ENCODE measurements around the gene PLEKHA1. TPM values are rescaled to one million over a fixed set of nuclear protein-coding genes. Genes with fewer than 3 reads are reported as not detected.
A peak's percentile ranks its signal among the peaks of the same experiment; 100 is the strongest.

Gene PLEKHA1
- total RNA-seq, 1 donor from 2014 or later, result 35.3 TPM

DNA sequence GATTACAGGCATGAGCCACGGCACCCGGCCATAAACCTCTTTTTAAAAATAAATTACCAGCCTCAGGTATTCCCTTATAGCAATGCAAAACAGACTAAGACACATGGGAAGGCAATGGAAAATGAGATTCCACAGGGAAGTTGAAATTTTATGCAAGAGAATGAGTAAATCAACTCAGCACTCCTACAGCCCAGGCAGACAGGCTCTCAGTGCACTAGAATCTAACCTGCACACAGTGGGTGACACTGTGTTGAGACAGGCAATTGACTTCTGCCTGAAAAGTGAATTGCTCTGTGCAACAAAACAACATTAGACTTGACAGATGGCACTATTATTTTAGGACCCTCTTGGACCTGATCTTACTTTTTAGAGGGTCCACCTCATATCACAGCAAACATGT, 20.1 kb upstream of the PLEKHA1 start:
- no peak for FAIRE-seq
- Histone ChIP-seq H3K27me3 (ENCODE audit: control insufficient read depth, insufficient read depth, low read length) (no peaks in the 10 kb centered on the region), H3K36me3 (ENCODE audit: control insufficient read depth, insufficient read depth, low read length) (no peaks in the 10 kb centered on the region), H3K4me3 (ENCODE audit: low read depth, low read length) (no peak overlapping the region)
- DNase-seq (ENCODE audit: low read depth), result no peak
- TF ChIP-seq, protein P1, sequence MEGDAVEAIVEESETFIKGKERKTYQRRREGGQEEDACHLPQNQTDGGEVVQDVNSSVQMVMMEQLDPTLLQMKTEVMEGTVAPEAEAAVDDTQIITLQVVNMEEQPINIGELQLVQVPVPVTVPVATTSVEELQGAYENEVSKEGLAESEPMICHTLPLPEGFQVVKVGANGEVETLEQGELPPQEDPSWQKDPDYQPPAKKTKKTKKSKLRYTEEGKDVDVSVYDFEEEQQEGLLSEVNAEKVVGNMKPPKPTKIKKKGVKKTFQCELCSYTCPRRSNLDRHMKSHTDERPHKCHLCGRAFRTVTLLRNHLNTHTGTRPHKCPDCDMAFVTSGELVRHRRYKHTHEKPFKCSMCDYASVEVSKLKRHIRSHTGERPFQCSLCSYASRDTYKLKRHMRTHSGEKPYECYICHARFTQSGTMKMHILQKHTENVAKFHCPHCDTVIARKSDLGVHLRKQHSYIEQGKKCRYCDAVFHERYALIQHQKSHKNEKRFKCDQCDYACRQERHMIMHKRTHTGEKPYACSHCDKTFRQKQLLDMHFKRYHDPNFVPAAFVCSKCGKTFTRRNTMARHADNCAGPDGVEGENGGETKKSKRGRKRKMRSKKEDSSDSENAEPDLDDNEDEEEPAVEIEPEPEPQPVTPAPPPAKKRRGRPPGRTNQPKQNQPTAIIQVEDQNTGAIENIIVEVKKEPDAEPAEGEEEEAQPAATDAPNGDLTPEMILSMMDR (IDR thresholded peaks at IDR 0.05; ENCODE audit: insufficient read depth, low read length, severe bottlenecking), result no peak

DNA sequence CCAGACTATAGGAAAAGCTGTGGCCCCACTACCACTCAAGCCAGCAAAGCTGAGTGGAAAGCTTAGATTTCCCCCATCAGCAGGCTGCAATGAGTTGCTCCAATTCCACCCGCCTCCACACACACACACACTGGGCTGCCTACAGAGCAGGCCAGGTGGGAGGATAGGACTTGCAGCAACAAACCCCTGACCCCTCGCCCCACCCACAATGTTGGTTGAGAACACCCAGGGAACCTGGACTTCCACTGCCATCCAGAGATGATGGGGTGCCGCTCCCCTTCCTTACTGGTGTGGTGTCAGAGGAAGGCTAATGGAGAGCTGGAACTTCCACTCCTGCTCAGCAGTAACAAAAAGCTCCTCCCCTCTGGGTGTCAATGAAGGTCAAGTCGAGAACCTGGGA, 16.8 kb upstream of the PLEKHA1 start:
- TF ChIP-seq, protein P1 (IDR thresholded peaks at IDR 0.05; ENCODE audit: insufficient read depth, low read length, severe bottlenecking), result no peak
- H3K36me3 ChIP-seq (ENCODE audit: control insufficient read depth, insufficient read depth, low read length), result no peaks in the 10 kb centered on the region
- no peak for FAIRE-seq
- DNase-seq (ENCODE audit: low read depth), result no peak
- no peaks in the 10 kb centered on the region for H3K27me3 ChIP-seq (ENCODE audit: control insufficient read depth, insufficient read depth, low read length)
- no peak overlapping the region for H3K4me3 ChIP-seq (ENCODE audit: low read depth, low read length)

DNA sequence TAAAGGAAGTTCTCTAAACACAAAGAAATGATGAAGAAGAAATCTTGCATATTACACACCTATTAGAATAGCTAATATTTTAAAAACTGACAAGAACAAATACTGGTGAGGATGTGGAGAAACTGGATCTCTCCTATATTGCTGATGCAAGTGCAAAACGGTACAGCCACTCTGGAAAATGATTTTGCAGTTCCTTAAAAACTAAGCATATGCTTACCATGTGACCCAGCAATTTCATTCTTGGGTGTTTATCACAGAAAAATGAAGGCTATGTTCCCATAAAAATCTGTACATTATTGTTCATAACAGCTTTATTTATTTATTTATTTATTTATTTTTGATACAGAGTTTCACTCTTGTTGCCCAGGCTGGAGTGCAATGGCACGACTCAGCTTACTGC, 14.9 kb upstream of the PLEKHA1 start:
- Histone ChIP-seq H3K36me3 (ENCODE audit: control insufficient read depth, insufficient read depth, low read length) (no peaks in the 10 kb centered on the region), H3K27me3 (ENCODE audit: control insufficient read depth, insufficient read depth, low read length) (no peaks in the 10 kb centered on the region), H3K4me3 (ENCODE audit: low read depth, low read length) (no peak overlapping the region)
- DNase-seq (ENCODE audit: low read depth) (no peak), FAIRE-seq (no peak)
- TF ChIP-seq, protein P1 (IDR thresholded peaks at IDR 0.05; ENCODE audit: insufficient read depth, low read length, severe bottlenecking), result no peak

DNA sequence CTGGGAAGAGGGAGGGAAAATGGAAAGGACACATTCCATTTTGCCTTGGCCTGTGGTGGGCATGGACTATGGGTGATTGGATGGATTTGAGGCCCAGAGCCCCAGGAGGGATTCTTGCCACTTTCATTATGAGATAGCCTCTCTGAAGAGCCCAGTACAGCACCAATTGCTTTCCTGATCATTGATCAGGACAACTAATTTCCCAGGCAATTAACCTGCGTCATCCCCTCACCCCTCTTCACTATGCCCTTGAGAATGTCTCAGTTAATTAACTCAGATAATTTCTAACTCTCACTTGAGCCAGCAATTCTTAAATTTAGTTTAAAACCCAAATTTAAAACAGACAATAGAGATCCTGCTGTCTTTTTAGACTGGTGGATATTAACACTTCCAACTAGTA, 13.5 kb upstream of the PLEKHA1 start:
- Histone ChIP-seq H3K27me3 (ENCODE audit: control insufficient read depth, insufficient read depth, low read length) (no peaks in the 10 kb centered on the region), H3K4me3 (ENCODE audit: low read depth, low read length) (no peak overlapping the region), H3K36me3 (ENCODE audit: control insufficient read depth, insufficient read depth, low read length) (no peaks in the 10 kb centered on the region)
- TF ChIP-seq, protein P1 (IDR thresholded peaks at IDR 0.05; ENCODE audit: insufficient read depth, low read length, severe bottlenecking), result no peak
- FAIRE-seq, result no peak
- no peak for DNase-seq (ENCODE audit: low read depth)

DNA sequence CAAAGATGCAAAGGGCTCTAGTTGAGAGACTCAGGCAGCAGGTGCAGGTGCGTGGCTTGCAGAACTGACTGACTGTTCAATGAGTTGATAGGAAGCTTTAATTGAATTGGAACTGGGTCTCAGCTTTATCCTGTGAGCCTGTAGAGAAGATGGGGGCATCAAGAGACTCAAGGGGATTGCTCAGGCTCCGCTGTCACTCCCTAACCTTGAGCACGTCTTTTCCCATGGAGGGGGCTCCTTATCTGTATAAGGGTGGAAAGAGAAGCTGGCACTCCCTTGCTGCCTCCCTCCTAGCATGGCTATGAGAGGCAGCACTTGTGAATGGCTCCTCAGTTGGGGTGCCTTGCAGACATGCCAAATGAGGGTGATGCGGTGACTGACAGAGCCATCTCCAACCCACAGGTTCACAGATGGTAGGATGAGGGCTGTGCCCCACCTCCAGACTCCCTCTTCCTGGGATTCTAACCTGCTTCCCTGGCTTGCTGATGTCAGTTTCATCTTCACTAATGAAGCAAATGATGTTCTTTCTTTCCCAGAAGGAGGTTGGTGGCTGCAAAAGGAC, 12.4 kb upstream of the PLEKHA1 start:
- TF ChIP-seq, protein P1 (IDR thresholded peaks at IDR 0.05; ENCODE audit: insufficient read depth, low read length, severe bottlenecking), result no peak
- DNase-seq (ENCODE audit: low read depth) (no peak), FAIRE-seq (no peak)
- Histone ChIP-seq H3K27me3 (ENCODE audit: control insufficient read depth, insufficient read depth, low read length) (no peaks in the 10 kb centered on the region), H3K4me3 (ENCODE audit: low read depth, low read length) (no peak overlapping the region), H3K36me3 (ENCODE audit: control insufficient read depth, insufficient read depth, low read length) (no peaks in the 10 kb centered on the region)

DNA sequence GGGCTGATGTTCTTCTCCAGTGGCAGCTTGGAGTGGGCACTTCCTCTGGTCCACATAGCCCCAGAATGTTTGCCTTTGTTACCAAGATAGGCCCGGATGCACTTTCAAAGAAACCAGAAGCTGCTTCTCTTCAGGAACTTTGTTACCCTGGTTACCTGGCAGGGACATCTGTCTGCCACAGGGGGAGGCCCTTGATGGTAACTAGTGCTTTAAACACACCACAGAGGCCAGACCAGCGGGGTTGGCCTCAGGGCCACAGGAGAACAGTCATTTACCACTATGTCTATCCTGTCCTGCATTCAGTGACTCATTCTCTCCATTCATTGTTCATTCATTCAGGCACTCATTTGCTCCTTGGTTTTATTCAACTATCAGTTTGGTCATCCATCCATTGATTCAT, 11.9 kb upstream of the PLEKHA1 start:
- FAIRE-seq, result peak; percentile 18
- H3K27me3 ChIP-seq (ENCODE audit: control insufficient read depth, insufficient read depth, low read length), result no peaks in the 10 kb centered on the region
- no peaks in the 10 kb centered on the region for H3K36me3 ChIP-seq (ENCODE audit: control insufficient read depth, insufficient read depth, low read length)
- TF ChIP-seq, protein P1 (IDR thresholded peaks at IDR 0.05; ENCODE audit: insufficient read depth, low read length, severe bottlenecking), result no peak
- peak; percentile 83 for DNase-seq (ENCODE audit: low read depth)
- H3K4me3 ChIP-seq (ENCODE audit: low read depth, low read length), result no peak overlapping the region
